Measurements from ENCODE around the gene INPP4B.

DNA sequence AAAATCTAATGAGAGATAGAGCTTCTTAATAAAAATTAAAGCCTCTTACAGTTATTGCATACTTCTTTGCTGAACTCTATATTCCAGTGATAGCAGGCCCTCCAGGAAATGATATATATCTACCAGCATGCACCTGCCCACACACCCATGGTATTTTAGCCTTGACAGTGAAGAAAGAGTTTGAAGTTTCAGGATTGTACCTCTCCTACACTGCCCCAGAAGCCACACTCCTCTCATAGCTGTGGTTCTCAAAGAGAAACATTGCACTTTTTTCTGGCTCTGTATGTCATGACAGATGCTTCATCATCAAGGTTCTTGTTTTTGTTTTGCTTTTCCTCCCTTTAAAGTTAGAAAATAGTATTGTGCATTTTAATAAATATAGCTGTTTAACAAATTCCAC lies 34.0 kb downstream of the INPP4B start:
- TF ChIP-seq, protein P1, sequence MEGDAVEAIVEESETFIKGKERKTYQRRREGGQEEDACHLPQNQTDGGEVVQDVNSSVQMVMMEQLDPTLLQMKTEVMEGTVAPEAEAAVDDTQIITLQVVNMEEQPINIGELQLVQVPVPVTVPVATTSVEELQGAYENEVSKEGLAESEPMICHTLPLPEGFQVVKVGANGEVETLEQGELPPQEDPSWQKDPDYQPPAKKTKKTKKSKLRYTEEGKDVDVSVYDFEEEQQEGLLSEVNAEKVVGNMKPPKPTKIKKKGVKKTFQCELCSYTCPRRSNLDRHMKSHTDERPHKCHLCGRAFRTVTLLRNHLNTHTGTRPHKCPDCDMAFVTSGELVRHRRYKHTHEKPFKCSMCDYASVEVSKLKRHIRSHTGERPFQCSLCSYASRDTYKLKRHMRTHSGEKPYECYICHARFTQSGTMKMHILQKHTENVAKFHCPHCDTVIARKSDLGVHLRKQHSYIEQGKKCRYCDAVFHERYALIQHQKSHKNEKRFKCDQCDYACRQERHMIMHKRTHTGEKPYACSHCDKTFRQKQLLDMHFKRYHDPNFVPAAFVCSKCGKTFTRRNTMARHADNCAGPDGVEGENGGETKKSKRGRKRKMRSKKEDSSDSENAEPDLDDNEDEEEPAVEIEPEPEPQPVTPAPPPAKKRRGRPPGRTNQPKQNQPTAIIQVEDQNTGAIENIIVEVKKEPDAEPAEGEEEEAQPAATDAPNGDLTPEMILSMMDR (IDR thresholded peaks at IDR 0.05 in 2 of 3, conservative IDR thresholded peaks at IDR 0.05 in 1 of 3; ENCODE audit: borderline replicate concordance in 1 of 3, insufficient read depth in 1 of 3, low read depth in 2 of 3, low read length in 2 of 3) = no peak
- TF ChIP-seq SIN3A (IDR thresholded peaks at IDR 0.05; ENCODE audit: low read depth) (no peak), POLR2A (IDR thresholded peaks at IDR 0.05; ENCODE audit: borderline replicate concordance, extremely low read depth, insufficient read depth, insufficient read length) (no peak), EZH2phosphoT487 (IDR thresholded peaks at IDR 0.05; ENCODE audit: borderline replicate concordance) (no peak)
- TF ChIP-seq, protein P2, sequence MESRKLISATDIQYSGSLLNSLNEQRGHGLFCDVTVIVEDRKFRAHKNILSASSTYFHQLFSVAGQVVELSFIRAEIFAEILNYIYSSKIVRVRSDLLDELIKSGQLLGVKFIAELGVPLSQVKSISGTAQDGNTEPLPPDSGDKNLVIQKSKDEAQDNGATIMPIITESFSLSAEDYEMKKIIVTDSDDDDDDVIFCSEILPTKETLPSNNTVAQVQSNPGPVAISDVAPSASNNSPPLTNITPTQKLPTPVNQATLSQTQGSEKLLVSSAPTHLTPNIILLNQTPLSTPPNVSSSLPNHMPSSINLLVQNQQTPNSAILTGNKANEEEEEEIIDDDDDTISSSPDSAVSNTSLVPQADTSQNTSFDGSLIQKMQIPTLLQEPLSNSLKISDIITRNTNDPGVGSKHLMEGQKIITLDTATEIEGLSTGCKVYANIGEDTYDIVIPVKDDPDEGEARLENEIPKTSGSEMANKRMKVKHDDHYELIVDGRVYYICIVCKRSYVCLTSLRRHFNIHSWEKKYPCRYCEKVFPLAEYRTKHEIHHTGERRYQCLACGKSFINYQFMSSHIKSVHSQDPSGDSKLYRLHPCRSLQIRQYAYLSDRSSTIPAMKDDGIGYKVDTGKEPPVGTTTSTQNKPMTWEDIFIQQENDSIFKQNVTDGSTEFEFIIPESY (IDR thresholded peaks at IDR 0.05; ENCODE audit: extremely low read depth, insufficient replicate concordance, low read length) = no peak
- TF ChIP-seq, protein P3, sequence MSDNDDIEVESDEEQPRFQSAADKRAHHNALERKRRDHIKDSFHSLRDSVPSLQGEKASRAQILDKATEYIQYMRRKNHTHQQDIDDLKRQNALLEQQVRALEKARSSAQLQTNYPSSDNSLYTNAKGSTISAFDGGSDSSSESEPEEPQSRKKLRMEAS (IDR thresholded peaks at IDR 0.05) = no peak
- TF ChIP-seq, protein P4, sequence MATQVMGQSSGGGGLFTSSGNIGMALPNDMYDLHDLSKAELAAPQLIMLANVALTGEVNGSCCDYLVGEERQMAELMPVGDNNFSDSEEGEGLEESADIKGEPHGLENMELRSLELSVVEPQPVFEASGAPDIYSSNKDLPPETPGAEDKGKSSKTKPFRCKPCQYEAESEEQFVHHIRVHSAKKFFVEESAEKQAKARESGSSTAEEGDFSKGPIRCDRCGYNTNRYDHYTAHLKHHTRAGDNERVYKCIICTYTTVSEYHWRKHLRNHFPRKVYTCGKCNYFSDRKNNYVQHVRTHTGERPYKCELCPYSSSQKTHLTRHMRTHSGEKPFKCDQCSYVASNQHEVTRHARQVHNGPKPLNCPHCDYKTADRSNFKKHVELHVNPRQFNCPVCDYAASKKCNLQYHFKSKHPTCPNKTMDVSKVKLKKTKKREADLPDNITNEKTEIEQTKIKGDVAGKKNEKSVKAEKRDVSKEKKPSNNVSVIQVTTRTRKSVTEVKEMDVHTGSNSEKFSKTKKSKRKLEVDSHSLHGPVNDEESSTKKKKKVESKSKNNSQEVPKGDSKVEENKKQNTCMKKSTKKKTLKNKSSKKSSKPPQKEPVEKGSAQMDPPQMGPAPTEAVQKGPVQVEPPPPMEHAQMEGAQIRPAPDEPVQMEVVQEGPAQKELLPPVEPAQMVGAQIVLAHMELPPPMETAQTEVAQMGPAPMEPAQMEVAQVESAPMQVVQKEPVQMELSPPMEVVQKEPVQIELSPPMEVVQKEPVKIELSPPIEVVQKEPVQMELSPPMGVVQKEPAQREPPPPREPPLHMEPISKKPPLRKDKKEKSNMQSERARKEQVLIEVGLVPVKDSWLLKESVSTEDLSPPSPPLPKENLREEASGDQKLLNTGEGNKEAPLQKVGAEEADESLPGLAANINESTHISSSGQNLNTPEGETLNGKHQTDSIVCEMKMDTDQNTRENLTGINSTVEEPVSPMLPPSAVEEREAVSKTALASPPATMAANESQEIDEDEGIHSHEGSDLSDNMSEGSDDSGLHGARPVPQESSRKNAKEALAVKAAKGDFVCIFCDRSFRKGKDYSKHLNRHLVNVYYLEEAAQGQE (IDR thresholded peaks at IDR 0.05; ENCODE audit: low read depth) = no peak
